Measurements from ENCODE around the gene LPP. TPM values are rescaled to one million over a fixed set of nuclear protein-coding genes. Genes with fewer than 3 reads are reported as not detected.
A peak's percentile ranks its signal among the peaks of the same experiment; 100 is the strongest.

LPP gene
- total RNA-seq, 4 donors from 2014 or later, result 56.0 to 65.7 (median 58.1) TPM

DNA sequence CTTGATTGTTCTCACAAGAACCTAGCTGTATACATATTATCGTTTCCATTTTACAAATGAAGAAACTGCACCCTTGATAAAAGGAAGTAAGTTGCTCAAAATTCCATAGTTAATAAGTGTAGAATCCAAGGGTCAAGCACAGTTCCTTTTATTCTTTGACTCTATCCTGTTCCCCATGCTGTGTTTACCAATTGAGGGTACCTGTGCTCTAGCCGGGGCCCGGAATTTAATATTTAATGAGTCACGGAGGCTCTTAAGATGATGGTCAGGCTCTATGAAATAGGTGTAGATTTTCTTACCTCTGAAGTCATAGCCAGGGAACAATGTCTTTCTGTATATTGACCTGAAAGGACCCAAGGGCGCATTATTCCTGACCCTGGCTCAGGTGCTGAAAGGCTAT lies 65.2 kb downstream of the LPP start:
- in situ Hi-C loops (cut with MboI; ENCODE audit: low sequenced_read_pairs in 4 of 4) (loop anchor here in 1 of 4 donors (25.0 kb wide), 1 partner anchor 482 kb away; the partner anchor contains the start of gene BCL6), intact Hi-C loops (cut with DNase I; ENCODE audit: low total_unique reads) (no loop called here)
- Histone ChIP-seq H3K27ac (peak overlapping the region; percentile 91 to 97 (median 93)), H3K4me1 (peaks cover 77 to 78% of the 10 kb centered on the region in 2 donors), H3K36me3 (no peaks in the 10 kb centered on the region), H3K27me3 (no peaks in the 10 kb centered on the region), H3K4me3 (no peak overlapping the region), H3K9me3 (no peaks in the 10 kb centered on the region)
- ATAC-seq, result no peak
- TF ChIP-seq CTCF (IDR thresholded peaks at IDR 0.05 in 4 of 5, conservative IDR thresholded peaks at IDR 0.05 in 1 of 5) (no peak), POLR2A (IDR thresholded peaks at IDR 0.05) (no peak)
- no peak for DNase-seq

- DNase-seq, result peak; percentile 38 to 74
- H3K27ac ChIP-seq, result peak overlapping the region; percentile 91 to 97 (median 93)
- H3K4me3 ChIP-seq, result peak overlapping the region in 1 of 4 donors; percentile 3
- H3K9me3 ChIP-seq, result no peaks in the 10 kb centered on the region
- no peaks in the 10 kb centered on the region for H3K27me3 ChIP-seq
- peaks cover 75 to 79% of the 10 kb centered on the region in 2 donors for H3K4me1 ChIP-seq
- in situ Hi-C loops (cut with MboI; ENCODE audit: low sequenced_read_pairs in 4 of 4), result loop anchor here in 1 of 4 donors (25.0 kb wide), 1 partner anchor 483 kb away; the partner anchor contains the start of gene BCL6
- TF ChIP-seq CTCF (IDR thresholded peaks at IDR 0.05 in 4 of 5, conservative IDR thresholded peaks at IDR 0.05 in 1 of 5) (no peak), POLR2A (IDR thresholded peaks at IDR 0.05) (peak in 1 of 2 donors; percentile 36)
- intact Hi-C loops (cut with DNase I; ENCODE audit: low total_unique reads), result loop anchor here (1.0 to 10.0 kb wide), 7 partner anchors 46 to 1595 kb away; partner anchors contain the start of gene LPP
- peak; percentile 46 to 57 for ATAC-seq
- H3K36me3 ChIP-seq, result no peaks in the 10 kb centered on the region
Measured at GRCh38 chr3:188220097-188220788, 66.3 kb downstream of the LPP start.

- H3K27ac ChIP-seq, result peak overlapping the region; percentile 91 to 97 (median 93)
- no peaks in the 10 kb centered on the region for H3K27me3 ChIP-seq
- DNase-seq, result peak; percentile 95 to 98
- no peaks in the 10 kb centered on the region for H3K9me3 ChIP-seq
- H3K4me3 ChIP-seq, result no peak overlapping the region
- intact Hi-C loops (cut with DNase I; ENCODE audit: low total_unique reads) (loop anchor here (1.0 to 10.0 kb wide), 8 partner anchors 20 to 1594 kb away; partner anchors contain the start of gene LPP), in situ Hi-C loops (cut with MboI; ENCODE audit: low sequenced_read_pairs in 4 of 4) (loop anchor here in 1 of 4 donors (25.0 kb wide), 1 partner anchor 484 kb away; the partner anchor contains the start of gene BCL6)
- TF ChIP-seq CTCF (IDR thresholded peaks at IDR 0.05 in 4 of 5, conservative IDR thresholded peaks at IDR 0.05 in 1 of 5) (no peak), POLR2A (IDR thresholded peaks at IDR 0.05) (peak; percentile 56 to 77)
- peaks cover 70% of the 10 kb centered on the region in 2 donors for H3K4me1 ChIP-seq
- peak; percentile 93 to 95 for ATAC-seq
- H3K36me3 ChIP-seq, result no peaks in the 10 kb centered on the region
Measured at GRCh38 chr3:188220988-188221818, 67.2 kb downstream of the LPP start.

GRCh38 chr3:188223936-188224335 lies 70.0 kb downstream of the LPP start:
- peak; percentile 55 to 56 for DNase-seq
- intact Hi-C loops (cut with DNase I; ENCODE audit: low total_unique reads), result loop anchor here (2.0 to 10.0 kb wide), 3 partner anchors 69 to 1591 kb away; no protein-coding TSS in a partner anchor
- H3K27ac ChIP-seq, result peak overlapping the region; percentile 91 to 97 (median 93)
- TF ChIP-seq POLR2A (IDR thresholded peaks at IDR 0.05) (peak in 1 of 2 donors; percentile 37), CTCF (IDR thresholded peaks at IDR 0.05 in 4 of 5, conservative IDR thresholded peaks at IDR 0.05 in 1 of 5) (no peak)
- no peaks in the 10 kb centered on the region for H3K27me3 ChIP-seq
- H3K36me3 ChIP-seq, result no peaks in the 10 kb centered on the region
- H3K9me3 ChIP-seq, result no peaks in the 10 kb centered on the region
- H3K4me3 ChIP-seq, result no peak overlapping the region
- in situ Hi-C loops (cut with MboI; ENCODE audit: low sequenced_read_pairs in 4 of 4), result loop anchor here in 1 of 4 donors (25.0 kb wide), 1 partner anchor 487 kb away; the partner anchor contains the start of gene BCL6
- peaks cover 57 to 58% of the 10 kb centered on the region in 2 donors for H3K4me1 ChIP-seq
- ATAC-seq, result peak; percentile 13 to 30

Measured in gastrocnemius medialis (tissue), 4 donors.